H1 (cell line): ENCODE measurements around the gene LHX8. TPM values are rescaled to one million over a fixed set of nuclear protein-coding genes. Genes with fewer than 3 reads are reported as not detected.

ENCODE experiments used
- CTCF ChIA-PET: fragments of 300-600 bp; sonication (Branson Sonifier 250); formaldehyde crosslinking; loops from one replicate; lab custom pipeline; 2021; ENCODE audit not compliant: partially characterized antibody; lab: Charles Lee
- POLR2A ChIA-PET: fragments of 300-600 bp; sonication (Branson Sonifier 250); formaldehyde crosslinking; loops from one replicate; lab custom pipeline; 2021; ENCODE audit warnings: inconsistent platforms; ENCODE audit not compliant: partially characterized antibody; lab: Charles Lee
- DNase-seq, 2 experiments: peaks; one replicate each; pipeline versions ENCODE4 v3.0.0 to v3.0.0-alpha.2; 2010 to 2022; ENCODE audit warnings: low spot score in 2 of 2, low read depth in 1 of 2, mixed read lengths in 1 of 2
- FAIRE-seq: peaks from 2 replicates; lab custom pipeline; 2011; peaks lifted over from hg19 to GRCh38; lab: Jason Lieb, UNC
- H2AFZ ChIP-seq: 2 replicates; pipeline ENCODE4 v1.8.1; 2012; ENCODE audit warnings: low read length, inconsistent platforms
- H2AK5ac ChIP-seq: 2 replicates; pipeline ENCODE4 v1.6.1; 2013; ENCODE audit warnings: low read depth, low read length
- H2BK120ac ChIP-seq: replicated peaks from 2 replicates; pipeline ENCODE3; 2013; ENCODE audit warnings: low read depth, low read length, inconsistent platforms
- H2BK12ac ChIP-seq: 2 replicates; pipeline ENCODE4 v1.6.1; 2013; ENCODE audit warnings: low read depth, low read length
- H2BK15ac ChIP-seq: 2 replicates; pipeline ENCODE4 v1.6.1; 2013; ENCODE audit warnings: low read length
- H2BK20ac ChIP-seq: 2 replicates; pipeline ENCODE4 v1.6.1; 2013; ENCODE audit warnings: low read length
- H2BK5ac ChIP-seq: 2 replicates; pipeline ENCODE4 v1.6.1; 2013; ENCODE audit warnings: low read depth, low read length
- H3K14ac ChIP-seq: 2 replicates; pipeline ENCODE4 v1.6.1; 2013; ENCODE audit warnings: inconsistent platforms; ENCODE audit not compliant: insufficient read length
- H3K18ac ChIP-seq: 2 replicates; pipeline ENCODE4 v1.6.1; 2013; ENCODE audit warnings: low read length; ENCODE audit errors: extremely low read depth
- H3K23ac ChIP-seq: 2 replicates; pipeline ENCODE4 v1.6.1; 2013; ENCODE audit warnings: inconsistent platforms; ENCODE audit not compliant: insufficient read length
- H3K23me2 ChIP-seq: 2 replicates; pipeline ENCODE4 v1.6.1; 2013; ENCODE audit warnings: low read depth, low read length
- H3K27ac ChIP-seq: 2 replicates; pipeline ENCODE4 v1.6.1; 2011; ENCODE audit warnings: low read depth, low read length, inconsistent platforms
- H3K27me3 ChIP-seq, 4 experiments: replicated peaks in 1 of 4; 1 replicate in 1 of 4; 2 replicates in 3 of 4; pipeline versions ENCODE4 v1.6.1 to v1.8.1; 2011 to 2013; ENCODE audit warnings: low read length in 3 of 4, mild to moderate bottlenecking in 3 of 4, inconsistent platforms in 2 of 4, mixed read lengths in 2 of 4, moderate library complexity in 1 of 4; ENCODE audit not compliant: control insufficient read depth in 3 of 4, insufficient read depth in 3 of 4; ENCODE audit errors: extremely low read depth in 1 of 4
- H3K36me3 ChIP-seq, 4 experiments: 2 replicates each; pipeline versions ENCODE4 v1.6.1 to v1.8.1; 2011 to 2013; ENCODE audit warnings: mild to moderate bottlenecking in 4 of 4, low read length in 3 of 4, moderate library complexity in 2 of 4, control low read depth in 1 of 4, inconsistent platforms in 1 of 4; ENCODE audit not compliant: insufficient read depth in 4 of 4, control insufficient read depth in 2 of 4
- H3K4ac ChIP-seq: replicated peaks from 2 replicates; pipeline ENCODE3; 2013; ENCODE audit warnings: low read length, low read depth, mixed read lengths, inconsistent platforms; ENCODE audit not compliant: insufficient read length
- H3K4me1 ChIP-seq, 4 experiments: replicated peaks in 1 of 4; 1 replicate in 1 of 4; 2 replicates in 3 of 4; pipeline versions ENCODE4 v1.6.1 to v1.8.1; 2011 to 2013; ENCODE audit warnings: low read length in 3 of 4, inconsistent platforms in 2 of 4, mixed read lengths in 1 of 4; ENCODE audit not compliant: insufficient read depth in 4 of 4, control insufficient read depth in 3 of 4
- H3K4me2 ChIP-seq, 2 experiments: 2 replicates each; pipeline versions ENCODE4 v1.6.1 to v1.8.1; 2011 to 2013; ENCODE audit warnings: low read depth in 2 of 2, low read length in 2 of 2, control low read depth in 1 of 2, inconsistent platforms in 1 of 2, mild to moderate bottlenecking in 1 of 2; ENCODE audit not compliant: insufficient read depth in 1 of 2
- H3K4me3 ChIP-seq, 4 experiments: fragments of 200-600, 300-600 bp in 1 of 4; sonication (generic), shearing (Covaris generic), sonication (Bioruptor Twin) in 1 of 4; 2 replicates each; pipeline versions ENCODE4 v1.5.1 to v1.8.1; 2011 to 2016; ENCODE audit warnings: low read length in 4 of 4, low read depth in 3 of 4, control low read depth in 2 of 4, inconsistent platforms in 2 of 4, mild to moderate bottlenecking in 2 of 4, mixed read lengths in 1 of 4, moderate library complexity in 1 of 4; ENCODE audit not compliant: insufficient read depth in 2 of 4; ENCODE audit errors: extremely low read depth in 1 of 4
- H3K56ac ChIP-seq: replicated peaks from 2 replicates; pipeline ENCODE3; 2013; ENCODE audit warnings: low read depth, mild to moderate bottlenecking, mixed read lengths, low read length, inconsistent platforms; ENCODE audit not compliant: insufficient read length
- H3K79me1 ChIP-seq: 2 replicates; pipeline ENCODE4 v1.6.1; 2013; ENCODE audit warnings: low read depth, low read length, control low read depth
- H3K79me2 ChIP-seq, 2 experiments: 2 replicates each; pipeline versions ENCODE4 v1.6.1 to v1.8.1; 2012 to 2013; ENCODE audit warnings: low read length in 2 of 2, mild to moderate bottlenecking in 2 of 2, inconsistent platforms in 1 of 2; ENCODE audit not compliant: insufficient read depth in 2 of 2, control insufficient read depth in 1 of 2
- H3K9ac ChIP-seq, 4 experiments: replicated peaks in 1 of 4; 1 replicate in 1 of 4; 2 replicates in 3 of 4; pipeline versions ENCODE4 v1.6.1 to v1.8.1; 2011 to 2013; ENCODE audit warnings: low read depth in 3 of 4, low read length in 3 of 4, control low read depth in 2 of 4, mild to moderate bottlenecking in 2 of 4, moderate library complexity in 2 of 4, inconsistent platforms in 1 of 4; ENCODE audit errors: extremely low read depth in 1 of 4
- H3K9me3 ChIP-seq, 2 experiments: 2 replicates each; pipeline versions ENCODE4 v1.6.1 to v1.8.1; 2012 to 2013; ENCODE audit warnings: mild to moderate bottlenecking in 2 of 2, moderate library complexity in 2 of 2, control low read depth in 1 of 2, inconsistent platforms in 1 of 2, low read depth in 1 of 2, low read length in 1 of 2, mixed read lengths in 1 of 2; ENCODE audit not compliant: insufficient read depth in 2 of 2
- H4K20me1 ChIP-seq, 2 experiments: replicated peaks in 1 of 2; 2 replicates each; pipeline versions ENCODE3 to v1.8.1; 2011 to 2013; ENCODE audit warnings: inconsistent platforms in 2 of 2, low read length in 2 of 2, mild to moderate bottlenecking in 1 of 2; ENCODE audit not compliant: insufficient read depth in 2 of 2, control insufficient read depth in 1 of 2
- H4K5ac ChIP-seq: 2 replicates; pipeline ENCODE4 v1.6.1; 2013; ENCODE audit warnings: low read length, low read depth, mixed read lengths, inconsistent platforms; ENCODE audit not compliant: insufficient read length
- H4K8ac ChIP-seq: 2 replicates; pipeline ENCODE4 v1.8.0; 2013; ENCODE audit warnings: mild to moderate bottlenecking, moderate library complexity, low read length, inconsistent platforms; ENCODE audit not compliant: insufficient read depth; ENCODE audit errors: extremely low read depth
- H4K91ac ChIP-seq: replicated peaks from 2 replicates; pipeline ENCODE3; 2013; ENCODE audit warnings: low read length, mixed read lengths, inconsistent platforms; ENCODE audit not compliant: insufficient read length
- ASH2L ChIP-seq: fragments of 200-600, 300-600 bp; sonication (generic); IDR thresholded peaks from one replicate; pipeline ENCODE4 v1.7.1; 2017; ENCODE audit warnings: low read length
- ATF3 ChIP-seq: IDR thresholded peaks from 2 replicates; pipeline ENCODE4 v1.6.1; 2011; ENCODE audit warnings: low read depth, mild to moderate bottlenecking, low read length; ENCODE audit not compliant: insufficient read depth
- CHD2 ChIP-seq: IDR thresholded peaks from 2 replicates; pipeline ENCODE4 v1.6.1; 2012; ENCODE audit warnings: low read length, improper control_type of control experiment
- EZH2 ChIP-seq: fragments of 200-600 bp; sonication (generic); IDR thresholded peaks from 2 replicates; pipeline ENCODE4 v1.7.1; 2012; ENCODE audit warnings: low read depth, mild to moderate bottlenecking, moderate library complexity, low read length, inconsistent platforms; ENCODE audit not compliant: severe bottlenecking
- JUN ChIP-seq: IDR thresholded peaks from 2 replicates; pipeline ENCODE4 v1.6.1; 2011; ENCODE audit warnings: low read depth, mild to moderate bottlenecking, improper control_type of control experiment, low read length
- POLR2AphosphoS5 ChIP-seq: IDR thresholded peaks from 2 replicates; pipeline ENCODE4 v1.6.1; 2011; ENCODE audit warnings: low read depth, low read length
- RNF2 ChIP-seq: fragments of 200-900, 300-1000 bp; sonication (generic); IDR thresholded peaks from 2 replicates; pipeline ENCODE4 v1.7.1; 2016; ENCODE audit warnings: borderline replicate concordance, low read depth, mild to moderate bottlenecking, antibody characterized with exemption, low read length; ENCODE audit not compliant: poor library complexity, severe bottlenecking; ENCODE audit errors: missing control alignments
- SUZ12 ChIP-seq: fragments of 200-600 bp; sonication (generic); IDR thresholded peaks from 2 replicates; pipeline ENCODE4 v1.6.1; 2012; ENCODE audit warnings: mild to moderate bottlenecking, inconsistent platforms, low read length, moderate library complexity, mixed read lengths
- TAF7 ChIP-seq: optimal IDR thresholded peaks from 2 replicates; pipeline ENCODE3; 2011; ENCODE audit warnings: low read depth, mild to moderate bottlenecking, inconsistent platforms, low read length, moderate library complexity, borderline replicate concordance
- WGBS, 2 experiments: shearing (Covaris generic) in 1 of 2; methylation state at CpG; one replicate each; pipeline versions ENCODE4 v1.1.6 to v1.1.7; 2013 to 2015; ENCODE audit warnings: low lambda C conversion rate in 2 of 2, mixed read lengths in 2 of 2, inconsistent platforms in 1 of 2, low coverage in 1 of 2, missing lambda C conversion rate in 1 of 2; ENCODE audit not compliant: insufficient replicate concordance in 2 of 2, insufficient coverage in 1 of 2, insufficient read length in 1 of 2; ENCODE audit errors: extremely low coverage in 1 of 2, missing lambda C conversion rate in 1 of 2; 5-methylcytosine and 5-hydroxymethylcytosine counted together
- polyA plus RNA-seq, 7 experiments: library from polyadenylated mRNA; depleted of rRNA in 3 of 7; stranded (reverse) in 5 of 7; unstranded in 2 of 7; fragments of >200 nt in 5 of 7; fragments of 200-250 nt in 2 of 7; gene quantifications; 1 replicate in 5 of 7; 2 replicates in 1 of 7; 4 replicates in 1 of 7; pipeline versions ENCODE4 v1.2.1 to v1.2.3, GENCODE V29; 2011 to 2013; ENCODE audit warnings: missing spikeins in 2 of 7, mixed read lengths in 2 of 7
- total RNA-seq: library from RNA; stranded (reverse); fragmentation: NEBNext Ultra II Directional; extraction: Animal tissue kit (Norgen Biotek cat#: 25700); gene quantifications from 2 replicates; pipeline ENCODE4 v1.2.1, GENCODE V29; 2021

Gene LHX8
- total and polyA plus RNA-seq, 2 of the 8 experiments (the other 6 are each of a cell fraction or from before 2014, with no cell fraction given), result 0.50 to 1.2 TPM

GRCh38 chr1:75132242-75132811 lies 1.9 kb upstream of the LHX8 start:
- no peak overlapping the region for H2BK5ac ChIP-seq
- no peaks in the 10 kb centered on the region for H3K79me1 ChIP-seq
- no peak overlapping the region for H3K14ac ChIP-seq
- no peak overlapping the region for H2BK120ac ChIP-seq
- peaks cover 30% of the 10 kb centered on the region for H3K23me2 ChIP-seq
- H3K27me3 ChIP-seq, result peaks cover 58 to 99% (median 91%) of the 10 kb centered on the region in 4 experiments
- DNase-seq (no peak), FAIRE-seq (no peak)
- H3K23ac ChIP-seq, result no peak overlapping the region
- peaks cover 8 to 50% (median 25%) of the 10 kb centered on the region in 4 experiments for H3K4me1 ChIP-seq
- no peak overlapping the region for H4K91ac ChIP-seq
- H2BK15ac ChIP-seq, result no peak overlapping the region
- ChIA-PET POLR2A (no interaction called here), CTCF (interaction anchor here (0.9 to 7.9 kb wide), 6 partner anchors 27 to 357 kb away, joined by 3 to 39 read pairs (median 14); no protein-coding TSS in a partner anchor)
- H3K4me3 ChIP-seq, result peak overlapping the region in 2 of 4 experiments; percentile 14 to 70; a peak in 3 of 8 replicates
- H2BK12ac ChIP-seq, result no peak overlapping the region
- TF ChIP-seq ASH2L (peak; percentile 16), RNF2 (peak; percentile 97), CHD2 (no peak), ATF3 (no peak), EZH2 (peak; percentile 93), JUN (no peak), SUZ12 (peak; percentile 98), TAF7 (no peak), POLR2AphosphoS5 (no peak)
- no peak overlapping the region for H4K5ac ChIP-seq
- H3K56ac ChIP-seq, result no peak overlapping the region
- no peak overlapping the region for H3K18ac ChIP-seq
- no peak overlapping the region for H3K9ac ChIP-seq
- H2AFZ ChIP-seq, result no peak overlapping the region
- no peaks in the 10 kb centered on the region for H3K36me3 ChIP-seq
- H4K20me1 ChIP-seq, result peaks cover 2 to 5% of the 10 kb centered on the region in 2 experiments
- no peak overlapping the region for H3K27ac ChIP-seq
- no peaks in the 10 kb centered on the region for H3K79me2 ChIP-seq
- no peak overlapping the region for H3K4ac ChIP-seq
- H2BK20ac ChIP-seq, result 0 out of 2 replicates have a peak overlapping the region, but pooled peaks have one; percentile 11
- no peak overlapping the region for H4K8ac ChIP-seq
- no peak overlapping the region for H2AK5ac ChIP-seq
- 4% methylated on average over 23 of the region's 23 CpGs; no CpG with 5 or more reads in 1 of the 2 experiments for WGBS, 2 experiments
- peak overlapping the region; percentile 89 to 98 for H3K4me2 ChIP-seq
- no peaks in the 10 kb centered on the region for H3K9me3 ChIP-seq
